ENCODE measurements around the gene NEO1.

Gene NEO1

GRCh38 chr15:73033611-73034010 is 18.7 kb upstream of the NEO1 start:
- Histone ChIP-seq H3K9me3 (replicated peaks; ENCODE audit: insufficient read depth, low read length) (no peaks in the 10 kb centered on the region), H3K4me2 (ENCODE audit: low read depth, low read length) (no peak overlapping the region), H3K4me1 (ENCODE audit: low read length) (peaks cover 14% of the 10 kb centered on the region), H3K27me3 (replicated peaks; ENCODE audit: insufficient read depth, low read length) (no peaks in the 10 kb centered on the region), H4K20me1 (ENCODE audit: insufficient read depth, low read length) (no peaks in the 10 kb centered on the region), H3K36me3 (replicated peaks; ENCODE audit: insufficient read depth, low read length) (no peaks in the 10 kb centered on the region), H3K9ac (ENCODE audit: low read length) (no peak overlapping the region), H3K79me2 (ENCODE audit: low read length) (no peaks in the 10 kb centered on the region), H3K27ac (ENCODE audit: low read length) (no peak overlapping the region), H2AFZ (ENCODE audit: low read length) (no peak overlapping the region), H3F3A (ENCODE audit: insufficient read depth, low read length) (no peaks in the 10 kb centered on the region), H3K4me3 (ENCODE audit: low read length) (no peak overlapping the region), H3K9me2 (replicated peaks; ENCODE audit: insufficient read depth, low read length) (no peaks in the 10 kb centered on the region)
- no peak for TF ChIP-seq EZH2 (optimal IDR thresholded peaks at IDR 0.05; ENCODE audit: low read depth, low read length)
- DNase-seq = no peak

- Histone ChIP-seq H3K4me3 (ENCODE audit: low read length) (no peak overlapping the region), H3K36me3 (replicated peaks; ENCODE audit: insufficient read depth, low read length) (no peaks in the 10 kb centered on the region), H3K4me1 (ENCODE audit: low read length) (peaks cover 8% of the 10 kb centered on the region), H2AFZ (ENCODE audit: low read length) (no peak overlapping the region), H3K27ac (ENCODE audit: low read length) (no peak overlapping the region), H3K9me2 (replicated peaks; ENCODE audit: insufficient read depth, low read length) (no peaks in the 10 kb centered on the region), H3K9ac (ENCODE audit: low read length) (no peak overlapping the region), H3K9me3 (replicated peaks; ENCODE audit: insufficient read depth, low read length) (no peaks in the 10 kb centered on the region), H4K20me1 (ENCODE audit: insufficient read depth, low read length) (no peaks in the 10 kb centered on the region), H3F3A (ENCODE audit: insufficient read depth, low read length) (no peaks in the 10 kb centered on the region), H3K27me3 (replicated peaks; ENCODE audit: insufficient read depth, low read length) (no peaks in the 10 kb centered on the region), H3K79me2 (ENCODE audit: low read length) (no peaks in the 10 kb centered on the region), H3K4me2 (ENCODE audit: low read depth, low read length) (no peak overlapping the region)
- TF ChIP-seq EZH2phosphoT487 (IDR thresholded peaks at IDR 0.05; ENCODE audit: low read length) = no peak
- TF ChIP-seq EZH2 (optimal IDR thresholded peaks at IDR 0.05; ENCODE audit: low read depth, low read length) = no peak
- TF ChIP-seq CTCF (IDR thresholded peaks at IDR 0.05; ENCODE audit: low read length) = no peak
- no peak for DNase-seq
Observed at GRCh38 chr15:73034221-73034620, 18.0 kb upstream of the NEO1 start.

- H3K9me3 ChIP-seq (replicated peaks; ENCODE audit: insufficient read depth, low read length) = no peaks in the 10 kb centered on the region
- no peaks in the 10 kb centered on the region for H3K27me3 ChIP-seq (replicated peaks; ENCODE audit: insufficient read depth, low read length)
Observed at GRCh38 chr15:73035221-73035620, 17.0 kb upstream of the NEO1 start.

More at GRCh38 chr15:73035221-73035620, 17.0 kb upstream of the NEO1 start:
- Histone ChIP-seq H3K79me2 (ENCODE audit: low read length) (no peaks in the 10 kb centered on the region), H3K9me2 (replicated peaks; ENCODE audit: insufficient read depth, low read length) (no peaks in the 10 kb centered on the region), H3K36me3 (replicated peaks; ENCODE audit: insufficient read depth, low read length) (no peaks in the 10 kb centered on the region), H3K4me3 (ENCODE audit: low read length) (no peak overlapping the region), H3K27ac (ENCODE audit: low read length) (no peak overlapping the region), H3F3A (ENCODE audit: insufficient read depth, low read length) (no peaks in the 10 kb centered on the region), H4K20me1 (ENCODE audit: insufficient read depth, low read length) (no peaks in the 10 kb centered on the region), H2AFZ (ENCODE audit: low read length) (no peak overlapping the region), H3K9ac (ENCODE audit: low read length) (no peak overlapping the region), H3K4me2 (ENCODE audit: low read depth, low read length) (no peak overlapping the region), H3K4me1 (ENCODE audit: low read length) (no peaks in the 10 kb centered on the region)
- TF ChIP-seq EZH2 (optimal IDR thresholded peaks at IDR 0.05; ENCODE audit: low read depth, low read length) = no peak
- no peak for TF ChIP-seq EZH2phosphoT487 (IDR thresholded peaks at IDR 0.05; ENCODE audit: low read length)
- no peak for TF ChIP-seq CTCF (IDR thresholded peaks at IDR 0.05; ENCODE audit: low read length)
- no peak for DNase-seq
